ENCODE measurements around the gene SPATS2L.

DNA sequence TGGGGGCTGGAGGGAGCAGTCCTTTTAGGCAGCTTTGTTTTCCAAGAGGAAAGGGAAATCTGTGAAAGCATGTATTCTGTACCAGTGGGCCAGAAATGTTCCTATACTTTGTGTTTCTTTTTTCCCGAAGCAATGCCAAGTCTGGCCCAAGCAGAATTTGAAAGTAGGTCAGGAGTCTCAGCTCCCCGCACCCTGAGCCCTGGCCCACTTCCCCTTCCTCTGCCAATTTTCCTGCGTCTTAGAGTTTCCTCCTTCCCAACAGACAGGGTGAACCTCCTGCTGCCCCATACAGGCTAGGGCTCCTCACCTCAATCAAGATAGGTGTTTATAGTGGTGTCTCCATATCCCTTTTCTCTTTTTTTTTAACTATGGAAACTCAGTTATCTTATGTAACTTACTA is 138.0 kb downstream of the SPATS2L start:
- TF ChIP-seq RXRA (IDR thresholded peaks at IDR 0.05; ENCODE audit: borderline replicate concordance, low read depth) (no peak), FOXM1 (IDR thresholded peaks at IDR 0.05; ENCODE audit: low read depth) (no peak), FOXJ3 (CRISPR knock-in tag; IDR thresholded peaks at IDR 0.05) (no peak), TAF1 (IDR thresholded peaks at IDR 0.05; ENCODE audit: borderline replicate concordance, low read depth, low read length) (no peak)
- TF ChIP-seq, protein P1, sequence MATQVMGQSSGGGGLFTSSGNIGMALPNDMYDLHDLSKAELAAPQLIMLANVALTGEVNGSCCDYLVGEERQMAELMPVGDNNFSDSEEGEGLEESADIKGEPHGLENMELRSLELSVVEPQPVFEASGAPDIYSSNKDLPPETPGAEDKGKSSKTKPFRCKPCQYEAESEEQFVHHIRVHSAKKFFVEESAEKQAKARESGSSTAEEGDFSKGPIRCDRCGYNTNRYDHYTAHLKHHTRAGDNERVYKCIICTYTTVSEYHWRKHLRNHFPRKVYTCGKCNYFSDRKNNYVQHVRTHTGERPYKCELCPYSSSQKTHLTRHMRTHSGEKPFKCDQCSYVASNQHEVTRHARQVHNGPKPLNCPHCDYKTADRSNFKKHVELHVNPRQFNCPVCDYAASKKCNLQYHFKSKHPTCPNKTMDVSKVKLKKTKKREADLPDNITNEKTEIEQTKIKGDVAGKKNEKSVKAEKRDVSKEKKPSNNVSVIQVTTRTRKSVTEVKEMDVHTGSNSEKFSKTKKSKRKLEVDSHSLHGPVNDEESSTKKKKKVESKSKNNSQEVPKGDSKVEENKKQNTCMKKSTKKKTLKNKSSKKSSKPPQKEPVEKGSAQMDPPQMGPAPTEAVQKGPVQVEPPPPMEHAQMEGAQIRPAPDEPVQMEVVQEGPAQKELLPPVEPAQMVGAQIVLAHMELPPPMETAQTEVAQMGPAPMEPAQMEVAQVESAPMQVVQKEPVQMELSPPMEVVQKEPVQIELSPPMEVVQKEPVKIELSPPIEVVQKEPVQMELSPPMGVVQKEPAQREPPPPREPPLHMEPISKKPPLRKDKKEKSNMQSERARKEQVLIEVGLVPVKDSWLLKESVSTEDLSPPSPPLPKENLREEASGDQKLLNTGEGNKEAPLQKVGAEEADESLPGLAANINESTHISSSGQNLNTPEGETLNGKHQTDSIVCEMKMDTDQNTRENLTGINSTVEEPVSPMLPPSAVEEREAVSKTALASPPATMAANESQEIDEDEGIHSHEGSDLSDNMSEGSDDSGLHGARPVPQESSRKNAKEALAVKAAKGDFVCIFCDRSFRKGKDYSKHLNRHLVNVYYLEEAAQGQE (IDR thresholded peaks at IDR 0.05; ENCODE audit: low read depth, low read length): no peak
- TF ChIP-seq, protein P2, sequence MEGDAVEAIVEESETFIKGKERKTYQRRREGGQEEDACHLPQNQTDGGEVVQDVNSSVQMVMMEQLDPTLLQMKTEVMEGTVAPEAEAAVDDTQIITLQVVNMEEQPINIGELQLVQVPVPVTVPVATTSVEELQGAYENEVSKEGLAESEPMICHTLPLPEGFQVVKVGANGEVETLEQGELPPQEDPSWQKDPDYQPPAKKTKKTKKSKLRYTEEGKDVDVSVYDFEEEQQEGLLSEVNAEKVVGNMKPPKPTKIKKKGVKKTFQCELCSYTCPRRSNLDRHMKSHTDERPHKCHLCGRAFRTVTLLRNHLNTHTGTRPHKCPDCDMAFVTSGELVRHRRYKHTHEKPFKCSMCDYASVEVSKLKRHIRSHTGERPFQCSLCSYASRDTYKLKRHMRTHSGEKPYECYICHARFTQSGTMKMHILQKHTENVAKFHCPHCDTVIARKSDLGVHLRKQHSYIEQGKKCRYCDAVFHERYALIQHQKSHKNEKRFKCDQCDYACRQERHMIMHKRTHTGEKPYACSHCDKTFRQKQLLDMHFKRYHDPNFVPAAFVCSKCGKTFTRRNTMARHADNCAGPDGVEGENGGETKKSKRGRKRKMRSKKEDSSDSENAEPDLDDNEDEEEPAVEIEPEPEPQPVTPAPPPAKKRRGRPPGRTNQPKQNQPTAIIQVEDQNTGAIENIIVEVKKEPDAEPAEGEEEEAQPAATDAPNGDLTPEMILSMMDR (IDR thresholded peaks at IDR 0.05): no peak
